Activated CD8-positive, alpha-beta memory T cell treated with anti-CD3 and anti-CD28 coated beads, Interleukin-2, amount 10 ng/mL, durations not matched to agents 7 days and 5 days (primary cell): ENCODE measurements around the gene NTNG2. TPM values are rescaled to one million over a fixed set of nuclear protein-coding genes. Genes with fewer than 3 reads are reported as not detected.
A peak's percentile ranks its signal among the peaks of the same experiment; 100 is the strongest.

Experiments used
- ATAC-seq: fragments of 150-1000 bp; cut with Tn5 transposase; one replicate; pipeline ENCODE4 v1.10.0; 2021; ENCODE audit warnings: moderate library complexity
- CTCF ChIA-PET: fragments of 350-600 bp; sonication (Branson Sonifier 250); formaldehyde crosslinking; loops from one replicate; lab custom pipeline; 2021; ENCODE audit warnings: antibody characterized with exemption; lab: Charles Lee
- DNase-seq: peaks from one replicate; pipeline ENCODE4 v3.0.0-alpha.2; 2020
- H3K27ac Mint-ChIP-seq: one replicate; pipeline ENCODE4 v1.8.0; 2021; ENCODE audit warnings: mild to moderate bottlenecking, mixed read lengths
- H3K27me3 Mint-ChIP-seq: one replicate; pipeline ENCODE4 v1.8.0; 2021; ENCODE audit warnings: mixed read lengths
- H3K36me3 Mint-ChIP-seq: one replicate; pipeline ENCODE4 v1.8.0; 2021; ENCODE audit warnings: mild to moderate bottlenecking, mixed read lengths
- H3K4me1 Mint-ChIP-seq: one replicate; pipeline ENCODE4 v1.8.0; 2021; ENCODE audit warnings: mixed read lengths
- H3K4me3 Mint-ChIP-seq: one replicate; pipeline ENCODE4 v1.8.0; 2021; ENCODE audit warnings: mild to moderate bottlenecking, moderate library complexity, mixed read lengths
- H3K9me3 Mint-ChIP-seq: one replicate; pipeline ENCODE4 v1.8.0; 2022; ENCODE audit warnings: low read depth, mixed read lengths
- total RNA-seq, 2 experiments: library from RNA; stranded (reverse); gene quantifications; one replicate each; pipeline ENCODE4 v1.2.3, GENCODE V29; 2021

Gene NTNG2
- total RNA-seq, 2 experiments from 2014 or later, result 7.9 to 14.5 TPM

GRCh38 chr9:132167192-132167591 is 5.3 kb downstream of the NTNG2 start:
- no peak for DNase-seq
- CTCF ChIA-PET, result interaction anchor here (0.9 to 8.2 kb wide), 7 partner anchors 11 to 404 kb away, joined by 3 to 176 read pairs (median 3); no protein-coding TSS in a partner anchor
- peaks cover 37% of the 10 kb centered on the region for H3K27me3 Mint-ChIP-seq
- no peaks in the 10 kb centered on the region for H3K9me3 Mint-ChIP-seq
- ATAC-seq, result no peak
- peaks cover 7% of the 10 kb centered on the region for H3K4me1 Mint-ChIP-seq
- peaks cover 2% of the 10 kb centered on the region for H3K36me3 Mint-ChIP-seq
- H3K4me3 Mint-ChIP-seq, result no peak overlapping the region
- H3K27ac Mint-ChIP-seq, result no peak overlapping the region

- CTCF ChIA-PET, result interaction anchor here (1.1 to 8.2 kb wide), 4 partner anchors 12 to 85 kb away, joined by 3 to 176 read pairs (median 13); no protein-coding TSS in a partner anchor
- H3K4me1 Mint-ChIP-seq, result peaks cover 4% of the 10 kb centered on the region
- H3K27me3 Mint-ChIP-seq, result peaks cover 34% of the 10 kb centered on the region
- no peak for ATAC-seq
- no peak overlapping the region for H3K4me3 Mint-ChIP-seq
- no peaks in the 10 kb centered on the region for H3K9me3 Mint-ChIP-seq
- no peak for DNase-seq
- no peak overlapping the region for H3K27ac Mint-ChIP-seq
- no peaks in the 10 kb centered on the region for H3K36me3 Mint-ChIP-seq
Measured at GRCh38 chr9:132168347-132168746, 6.5 kb downstream of the NTNG2 start.

- CTCF ChIA-PET, result interaction anchor here (3.1 to 8.2 kb wide), 2 partner anchors 15 to 69 kb away, joined by 22 to 176 read pairs; no protein-coding TSS in a partner anchor
- H3K27me3 Mint-ChIP-seq, result peaks cover 31% of the 10 kb centered on the region
- no peak for ATAC-seq
- no peak overlapping the region for H3K27ac Mint-ChIP-seq
- H3K36me3 Mint-ChIP-seq, result no peaks in the 10 kb centered on the region
- H3K9me3 Mint-ChIP-seq, result no peaks in the 10 kb centered on the region
- H3K4me1 Mint-ChIP-seq, result peaks cover 2% of the 10 kb centered on the region
- no peak overlapping the region for H3K4me3 Mint-ChIP-seq
- no peak for DNase-seq
Measured at GRCh38 chr9:132168851-132169250, 7.0 kb downstream of the NTNG2 start.

- H3K4me3 Mint-ChIP-seq, result no peak overlapping the region
- H3K36me3 Mint-ChIP-seq, result no peaks in the 10 kb centered on the region
- no peaks in the 10 kb centered on the region for H3K9me3 Mint-ChIP-seq
- no peak overlapping the region for H3K27ac Mint-ChIP-seq
- no peaks in the 10 kb centered on the region for H3K4me1 Mint-ChIP-seq
- ATAC-seq (peak; percentile 71), DNase-seq (peak; percentile 66)
- CTCF ChIA-PET, result interaction anchor here (0.6 to 8.2 kb wide), 34 partner anchors 9 to 411 kb away, joined by 3 to 176 read pairs (median 4); no protein-coding TSS in a partner anchor
- H3K27me3 Mint-ChIP-seq, result peaks cover 22% of the 10 kb centered on the region
Measured at GRCh38 chr9:132169672-132170392, 8.0 kb downstream of the NTNG2 start.

- no peak overlapping the region for H3K4me3 Mint-ChIP-seq
- peaks cover 3% of the 10 kb centered on the region for H3K27me3 Mint-ChIP-seq
- no peaks in the 10 kb centered on the region for H3K4me1 Mint-ChIP-seq
- no peak overlapping the region for H3K27ac Mint-ChIP-seq
- DNase-seq (no peak), ATAC-seq (no peak)
- H3K9me3 Mint-ChIP-seq, result no peaks in the 10 kb centered on the region
- CTCF ChIA-PET, result interaction anchor here (1.6 to 8.2 kb wide), 4 partner anchors 9 to 81 kb away, joined by 4 to 176 read pairs (median 16); partner anchors contain the start of gene NTNG2
- no peaks in the 10 kb centered on the region for H3K36me3 Mint-ChIP-seq
Measured at GRCh38 chr9:132171702-132172101, 9.8 kb downstream of the NTNG2 start.

GRCh38 chr9:132172185-132172584 is 10.3 kb downstream of the NTNG2 start:
- Mint-ChIP-seq H3K9me3 (no peaks in the 10 kb centered on the region), H3K27me3 (no peaks in the 10 kb centered on the region), H3K36me3 (no peaks in the 10 kb centered on the region), H3K4me1 (no peaks in the 10 kb centered on the region), H3K27ac (no peak overlapping the region), H3K4me3 (no peak overlapping the region)
- ATAC-seq, result no peak
- no peak for DNase-seq
- CTCF ChIA-PET, result interaction anchor here (0.7 to 8.2 kb wide), 3 partner anchors 10 to 316 kb away, joined by 3 to 176 read pairs (median 4); partner anchors contain the start of gene NTNG2

GRCh38 chr9:132175431-132175830 is 13.6 kb downstream of the NTNG2 start:
- Mint-ChIP-seq H3K27me3 (no peaks in the 10 kb centered on the region), H3K36me3 (no peaks in the 10 kb centered on the region), H3K9me3 (no peaks in the 10 kb centered on the region), H3K27ac (no peak overlapping the region), H3K4me3 (no peak overlapping the region), H3K4me1 (no peaks in the 10 kb centered on the region)
- CTCF ChIA-PET, result no interaction called here
- ATAC-seq (no peak), DNase-seq (no peak)

- Mint-ChIP-seq H3K4me1 (no peaks in the 10 kb centered on the region), H3K27ac (no peak overlapping the region), H3K27me3 (peaks cover 2% of the 10 kb centered on the region), H3K36me3 (no peaks in the 10 kb centered on the region), H3K4me3 (no peak overlapping the region), H3K9me3 (no peaks in the 10 kb centered on the region)
- DNase-seq (no peak), ATAC-seq (no peak)
- CTCF ChIA-PET, result interaction anchor here (1.3 kb wide), 1 partner anchor 60 kb away, joined by 3 read pairs; no protein-coding TSS in a partner anchor
Measured at GRCh38 chr9:132176338-132176737, 14.5 kb downstream of the NTNG2 start.

GRCh38 chr9:132181796-132182313 is 20.0 kb downstream of the NTNG2 start:
- Mint-ChIP-seq H3K27ac (no peak overlapping the region), H3K27me3 (peaks cover 25% of the 10 kb centered on the region), H3K9me3 (no peaks in the 10 kb centered on the region), H3K4me1 (peaks cover 2% of the 10 kb centered on the region), H3K36me3 (no peaks in the 10 kb centered on the region), H3K4me3 (no peak overlapping the region)
- ATAC-seq, result no peak
- DNase-seq, result no peak
- CTCF ChIA-PET, result interaction anchor here (4.6 kb wide), 1 partner anchor 12 kb away, joined by 22 read pairs; no protein-coding TSS in a partner anchor

GRCh38 chr9:132182314-132183091 is 20.6 kb downstream of the NTNG2 start:
- Mint-ChIP-seq H3K4me3 (no peak overlapping the region), H3K27me3 (peaks cover 25% of the 10 kb centered on the region), H3K36me3 (no peaks in the 10 kb centered on the region), H3K4me1 (peaks cover 2% of the 10 kb centered on the region), H3K27ac (no peak overlapping the region), H3K9me3 (no peaks in the 10 kb centered on the region)
- CTCF ChIA-PET, result interaction anchor here (4.6 kb wide), 1 partner anchor 13 kb away, joined by 22 read pairs; no protein-coding TSS in a partner anchor
- no peak for ATAC-seq
- DNase-seq, result no peak

- CTCF ChIA-PET, result interaction anchor here (4.6 kb wide), 1 partner anchor 13 kb away, joined by 22 read pairs; no protein-coding TSS in a partner anchor
- Mint-ChIP-seq H3K4me1 (peaks cover 2% of the 10 kb centered on the region), H3K4me3 (no peak overlapping the region), H3K27ac (no peak overlapping the region), H3K27me3 (peaks cover 25% of the 10 kb centered on the region), H3K9me3 (no peaks in the 10 kb centered on the region), H3K36me3 (no peaks in the 10 kb centered on the region)
- DNase-seq, result no peak
- ATAC-seq, result no peak
Measured at GRCh38 chr9:132183134-132183533, 21.3 kb downstream of the NTNG2 start.

GRCh38 chr9:132183715-132184114 is 21.9 kb downstream of the NTNG2 start:
- H3K4me3 Mint-ChIP-seq, result no peak overlapping the region
- CTCF ChIA-PET, result interaction anchor here (4.6 kb wide), 1 partner anchor 14 kb away, joined by 22 read pairs; no protein-coding TSS in a partner anchor
- no peak overlapping the region for H3K27ac Mint-ChIP-seq
- H3K27me3 Mint-ChIP-seq, result peaks cover 25% of the 10 kb centered on the region
- peaks cover 2% of the 10 kb centered on the region for H3K4me1 Mint-ChIP-seq
- no peaks in the 10 kb centered on the region for H3K9me3 Mint-ChIP-seq
- no peaks in the 10 kb centered on the region for H3K36me3 Mint-ChIP-seq
- ATAC-seq, result no peak
- no peak for DNase-seq

GRCh38 chr9:132184124-132184523 is 22.3 kb downstream of the NTNG2 start:
- CTCF ChIA-PET, result interaction anchor here (4.6 kb wide), 1 partner anchor 14 kb away, joined by 22 read pairs; no protein-coding TSS in a partner anchor
- no peaks in the 10 kb centered on the region for H3K9me3 Mint-ChIP-seq
- ATAC-seq, result no peak
- no peaks in the 10 kb centered on the region for H3K36me3 Mint-ChIP-seq
- peaks cover 2% of the 10 kb centered on the region for H3K4me1 Mint-ChIP-seq
- no peak overlapping the region for H3K27ac Mint-ChIP-seq
- H3K27me3 Mint-ChIP-seq, result peaks cover 27% of the 10 kb centered on the region
- no peak overlapping the region for H3K4me3 Mint-ChIP-seq
- no peak for DNase-seq
